WTC11 (cell line): ENCODE measurements around the gene STAG2. TPM values are rescaled to one million over a fixed set of nuclear protein-coding genes. Genes with fewer than 3 reads are reported as not detected.

Source experiments
- ATAC-seq: fragments of 200-7000 bp; cut with Tn5 transposase; 2 replicates; pipeline ENCODE4 v1.10.0; 2021; ENCODE audit warnings: mild to moderate bottlenecking, moderate library complexity
- CTCF ChIA-PET: fragments of 300-600 bp; sonication (Branson Sonifier 250); formaldehyde crosslinking; loops from one replicate; lab custom pipeline; 2021; ENCODE audit warnings: antibody characterized with exemption; lab: Charles Lee
- POLR2A ChIA-PET: fragments of 350-600 bp; sonication (Branson Sonifier 250); formaldehyde crosslinking; loops from one replicate; lab custom pipeline; 2021; ENCODE audit warnings: antibody characterized with exemption; lab: Charles Lee
- DNase-seq: peaks from one replicate; pipeline ENCODE4 v3.0.0; 2021; ENCODE audit warnings: low spot score
- H3K27ac Mint-ChIP-seq: 2 replicates; pipeline ENCODE4 v1.8.0; 2021; ENCODE audit warnings: mixed read lengths
- H3K27me3 Mint-ChIP-seq: 2 replicates; pipeline ENCODE4 v1.8.0; 2021; ENCODE audit warnings: low read depth, mild to moderate bottlenecking, moderate library complexity, mixed read lengths
- H3K36me3 Mint-ChIP-seq: 2 replicates; pipeline ENCODE4 v1.8.0; 2021; ENCODE audit warnings: mixed read lengths
- H3K4me1 Mint-ChIP-seq: 2 replicates; pipeline ENCODE4 v1.8.0; 2022; ENCODE audit warnings: mixed read lengths
- H3K4me3 Mint-ChIP-seq: 2 replicates; pipeline ENCODE4 v1.8.0; 2021; ENCODE audit warnings: mild to moderate bottlenecking, moderate library complexity, mixed read lengths
- H3K9me3 Mint-ChIP-seq: 2 replicates; pipeline ENCODE4 v1.8.0; 2021; ENCODE audit warnings: mixed read lengths
- ARID4B ChIP-seq: sonication (generic); formaldehyde crosslinking; IDR thresholded peaks from 2 replicates; pipeline ENCODE4 v1.8.0; 2023; ENCODE audit warnings: missing genetic modification reagents, mild to moderate bottlenecking, borderline replicate concordance
- ELF4 ChIP-seq: sonication (generic); formaldehyde crosslinking; IDR thresholded peaks from 2 replicates; pipeline ENCODE4 v1.8.1; 2022; ENCODE audit warnings: low read depth, mild to moderate bottlenecking, moderate library complexity, missing genetic modification reagents
- FOXP4 ChIP-seq: sonication (generic); formaldehyde crosslinking; IDR thresholded peaks from 2 replicates; pipeline ENCODE4 v1.8.0; 2022; ENCODE audit warnings: mild to moderate bottlenecking, missing genetic modification reagents
- HMGXB4 ChIP-seq: sonication (generic); formaldehyde crosslinking; IDR thresholded peaks from 2 replicates; pipeline ENCODE4 v1.8.1; 2023; ENCODE audit warnings: mild to moderate bottlenecking, moderate library complexity, missing genetic modification reagents
- IRF1 ChIP-seq: sonication (generic); formaldehyde crosslinking; IDR thresholded peaks from 2 replicates; pipeline ENCODE4 v1.8.0; 2023; ENCODE audit warnings: missing genetic modification reagents
- MAX ChIP-seq: sonication (generic); formaldehyde crosslinking; IDR thresholded peaks from 2 replicates; pipeline ENCODE4 v1.8.0; 2022; ENCODE audit warnings: mild to moderate bottlenecking, missing genetic modification reagents
- MLX ChIP-seq: sonication (generic); formaldehyde crosslinking; IDR thresholded peaks from 2 replicates; pipeline ENCODE4 v1.8.1; 2023; ENCODE audit warnings: mild to moderate bottlenecking, missing genetic modification reagents, moderate library complexity
- RELA ChIP-seq: sonication (generic); formaldehyde crosslinking; IDR thresholded peaks from 2 replicates; pipeline ENCODE4 v1.8.1; 2022; ENCODE audit warnings: missing genetic modification reagents, mild to moderate bottlenecking, borderline replicate concordance
- SOX15 ChIP-seq: fragments of 250-450 bp; sonication (Bioruptor Pico); IDR thresholded peaks from 2 replicates; pipeline ENCODE4 v1.9.0; 2021; ENCODE audit warnings: mild to moderate bottlenecking
- STAT6 ChIP-seq: sonication (generic); formaldehyde crosslinking; conservative IDR thresholded peaks from 2 replicates; pipeline ENCODE4 v1.8.1; 2023; ENCODE audit warnings: mild to moderate bottlenecking, low read depth, missing genetic modification reagents, moderate library complexity
- TEAD1 ChIP-seq: sonication (generic); formaldehyde crosslinking; IDR thresholded peaks from 2 replicates; pipeline ENCODE4 v1.8.0; 2022; ENCODE audit warnings: mild to moderate bottlenecking, missing genetic modification reagents
- TP53 ChIP-seq: sonication (generic); formaldehyde crosslinking; IDR thresholded peaks from 2 replicates; pipeline ENCODE4 v1.8.1; 2023; ENCODE audit warnings: mild to moderate bottlenecking, missing genetic modification reagents
- USF1 ChIP-seq: sonication (generic); formaldehyde crosslinking; IDR thresholded peaks from 2 replicates; pipeline ENCODE4 v1.8.0; 2022; ENCODE audit warnings: mild to moderate bottlenecking, missing genetic modification reagents
- ZMAT4 ChIP-seq: fragments of 250-450 bp; sonication (Bioruptor Pico); IDR thresholded peaks from 2 replicates; pipeline ENCODE4 v1.9.0; 2021; ENCODE audit warnings: mild to moderate bottlenecking
- ZNF138 ChIP-seq: sonication (generic); formaldehyde crosslinking; conservative IDR thresholded peaks from 2 replicates; pipeline ENCODE4 v1.8.1; 2022; ENCODE audit warnings: mild to moderate bottlenecking, moderate library complexity, missing genetic modification reagents
- ZNF232 ChIP-seq: sonication (generic); formaldehyde crosslinking; IDR thresholded peaks from 2 replicates; pipeline ENCODE4 v1.8.0; 2022; ENCODE audit warnings: mild to moderate bottlenecking, missing genetic modification reagents
- ZNF263 ChIP-seq: sonication (generic); formaldehyde crosslinking; IDR thresholded peaks from 2 replicates; pipeline ENCODE4 v1.8.1; 2022; ENCODE audit warnings: low read depth, mild to moderate bottlenecking, moderate library complexity, missing genetic modification reagents
- ZNF396 ChIP-seq: fragments of 250-450 bp; sonication (Bioruptor Pico); IDR thresholded peaks from 2 replicates; pipeline ENCODE4 v1.8.0; 2021; ENCODE audit warnings: mild to moderate bottlenecking, moderate library complexity, borderline replicate concordance
- ZSCAN18 ChIP-seq: fragments of 250-450 bp; sonication (Bioruptor Pico); IDR thresholded peaks from 2 replicates; pipeline ENCODE4 v2.1.2; 2022; ENCODE audit warnings: mild to moderate bottlenecking, moderate library complexity
- total RNA-seq: library from RNA; stranded (reverse); gene quantifications from 3 replicates; pipeline ENCODE4 v1.2.3, GENCODE V29; 2021

STAG2 gene
- total RNA-seq, 1 experiment from 2014 or later: 70.5 TPM

- no peaks in the 10 kb centered on the region for H3K27me3 Mint-ChIP-seq
- TF ChIP-seq ZNF263 (no peak), TEAD1 (CRISPR knock-in tag) (no peak), USF1 (CRISPR knock-in tag) (no peak), IRF1 (CRISPR knock-in tag) (no peak), ZSCAN18 (CRISPR knock-in tag) (no peak), FOXP4 (CRISPR knock-in tag) (no peak), ZNF138 (no peak), MLX (CRISPR knock-in tag) (no peak), SOX15 (CRISPR knock-in tag) (no peak), TP53 (CRISPR knock-in tag) (no peak), ELF4 (CRISPR knock-in tag) (no peak), RELA (CRISPR knock-in tag) (no peak), ZNF232 (CRISPR knock-in tag) (no peak), STAT6 (CRISPR knock-in tag) (no peak), ARID4B (no peak), ZNF396 (CRISPR knock-in tag) (no peak), MAX (CRISPR knock-in tag) (no peak), HMGXB4 (CRISPR knock-in tag) (no peak), ZMAT4 (CRISPR knock-in tag) (no peak)
- CTCF ChIA-PET: no interaction called here
- H3K4me3 Mint-ChIP-seq: no peak overlapping the region
- peaks cover 20% of the 10 kb centered on the region for H3K4me1 Mint-ChIP-seq
- POLR2A ChIA-PET: no interaction called here
- H3K27ac Mint-ChIP-seq: no peak overlapping the region
- H3K9me3 Mint-ChIP-seq: no peaks in the 10 kb centered on the region
- DNase-seq (no peak), ATAC-seq (no peak)
- H3K36me3 Mint-ChIP-seq: no peaks in the 10 kb centered on the region
Measured at GRCh38 chrX:123920105-123920785, 41.3 kb upstream of the STAG2 start.
